ENCODE data around the gene EPHA7.

DNA sequence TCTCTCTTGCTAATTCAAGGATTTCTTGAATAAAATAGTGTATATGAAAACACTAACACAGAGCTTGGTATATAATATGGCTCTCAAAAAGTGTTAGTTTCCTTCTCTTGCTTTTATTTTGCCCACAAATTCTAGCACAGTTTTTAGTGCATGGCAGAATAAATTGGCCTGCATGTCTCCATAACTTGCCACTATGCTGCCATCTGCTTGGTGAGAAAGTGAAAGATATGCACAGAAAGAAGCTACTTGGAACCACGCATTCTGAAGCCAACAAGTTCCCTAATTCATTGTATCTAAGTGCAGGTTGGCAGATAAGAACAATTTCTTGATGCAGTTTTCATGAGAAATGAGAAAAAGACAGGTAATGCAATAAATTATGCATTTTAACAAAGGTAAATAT is 101.2 kb downstream of the EPHA7 start:
- no peak for TF ChIP-seq POLR2A (IDR thresholded peaks at IDR 0.05; ENCODE audit: low read depth, low read length)
- TF ChIP-seq TAF1 (IDR thresholded peaks at IDR 0.05; ENCODE audit: borderline replicate concordance, low read depth, low read length): no peak
